ENCODE data around the gene RPGR.

DNA sequence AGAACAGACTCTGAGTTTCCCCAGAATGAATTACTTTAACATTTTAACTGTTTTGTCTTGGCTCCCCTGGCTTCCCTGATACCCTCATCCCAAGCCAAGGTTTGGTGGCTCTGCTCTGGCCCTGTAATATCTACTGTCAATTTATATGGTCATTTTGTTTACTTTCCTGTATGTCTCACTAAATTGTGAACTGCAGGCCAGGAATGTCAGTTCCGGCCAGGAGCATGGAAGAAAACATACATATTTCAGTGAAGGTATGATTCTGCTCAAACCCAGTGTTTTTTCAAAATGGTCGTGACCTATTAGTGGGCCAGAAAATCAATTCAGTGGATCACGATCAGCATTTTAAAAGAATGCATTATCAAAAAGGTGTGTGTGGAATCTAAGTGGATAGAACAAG lies 1.2 kb downstream of the RPGR start:
- TF ChIP-seq EZH2 (IDR thresholded peaks at IDR 0.05; ENCODE audit: insufficient read depth, poor library complexity, severe bottlenecking) (no peak), EZH2phosphoT487 (IDR thresholded peaks at IDR 0.05; ENCODE audit: insufficient read depth, low read depth) (no peak)

Measured in GM23248 (cell line).